GM18505 (cell line): Measurements from ENCODE around the gene FABP1.

Source experiments
- ATAC-seq: cut with Tn5 transposase; IDR thresholded peaks from one replicate; pipeline ENCODE4 v1.9.1; 2021; ENCODE audit not compliant: unreplicated experiment
- POLR2A ChIP-seq: IDR thresholded peaks from 4 replicates; pipeline ENCODE4 v1.6.1; 2011; ENCODE audit warnings: borderline replicate concordance; ENCODE audit not compliant: insufficient read depth, insufficient read length; ENCODE audit errors: extremely low read depth

The FABP1 gene

GRCh38 chr2:88116669-88117432 lies 11.0 kb downstream of the FABP1 start:
- ATAC-seq: no peak
- TF ChIP-seq POLR2A: no peak

DNA sequence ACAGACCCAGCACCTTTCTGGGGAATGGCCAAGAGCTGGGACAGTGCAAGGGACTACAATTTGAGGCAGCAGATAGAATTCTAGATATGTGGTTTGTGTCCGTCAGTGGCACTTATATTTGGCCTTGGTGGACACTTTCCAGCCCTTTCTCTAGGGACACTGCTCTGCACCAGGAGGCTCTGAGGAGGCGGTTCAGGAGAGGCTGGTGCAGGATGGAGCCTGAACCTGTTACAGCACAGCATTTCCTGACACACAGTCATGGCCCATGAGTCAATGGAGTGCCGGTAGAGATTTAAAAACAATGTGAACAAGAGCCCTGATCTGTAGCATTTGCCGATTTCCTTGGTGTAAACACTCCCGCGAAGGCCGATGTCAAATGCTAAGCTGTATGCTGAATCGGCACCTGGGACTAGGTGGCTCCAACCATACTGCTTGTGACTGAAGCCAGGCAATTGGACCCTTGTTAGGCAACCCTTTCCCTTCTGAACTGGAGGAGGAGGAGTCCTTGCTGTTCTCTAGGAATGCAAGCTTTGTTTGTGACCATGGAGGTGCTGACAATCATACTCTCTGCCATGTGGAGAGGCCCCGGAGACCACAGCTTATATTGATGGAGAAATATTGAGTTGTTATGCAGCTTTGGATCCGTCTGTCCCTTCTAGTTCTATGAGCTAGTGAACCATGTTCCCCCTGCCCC lies 11.9 kb downstream of the FABP1 start:
- no peak for ATAC-seq
- no peak for TF ChIP-seq POLR2A

GRCh38 chr2:88114889-88115288 lies 13.0 kb downstream of the FABP1 start:
- ATAC-seq: no peak
- TF ChIP-seq POLR2A: no peak

- no peak for ATAC-seq
- TF ChIP-seq POLR2A: no peak
These were observed 14.8 kb downstream of the FABP1 start for GRCh38 chr2:88113069-88113468.

- no peak for ATAC-seq
- no peak for TF ChIP-seq POLR2A
These were observed 17.0 kb downstream of the FABP1 start for GRCh38 chr2:88110830-88111229.

DNA sequence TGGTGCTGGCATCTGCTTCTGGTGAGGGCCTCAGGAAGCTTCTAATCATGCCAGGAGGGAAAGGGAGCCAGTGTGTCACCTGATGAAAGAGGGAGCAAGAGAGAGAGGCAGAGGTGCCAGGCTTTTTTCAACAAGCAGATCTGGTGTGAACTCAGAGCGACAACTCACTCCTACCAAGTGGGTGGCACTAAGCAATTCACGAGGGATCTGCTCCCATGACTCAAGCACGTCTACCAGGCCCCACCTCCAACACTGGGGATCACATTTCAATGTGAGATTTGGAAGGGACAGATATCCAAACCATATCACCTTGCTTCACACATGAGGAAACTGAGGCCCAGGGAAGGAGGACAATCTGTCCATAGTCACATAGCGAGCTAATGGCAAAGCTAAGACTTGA lies 19.1 kb downstream of the FABP1 start:
- no peak for ATAC-seq
- no peak for TF ChIP-seq POLR2A

DNA sequence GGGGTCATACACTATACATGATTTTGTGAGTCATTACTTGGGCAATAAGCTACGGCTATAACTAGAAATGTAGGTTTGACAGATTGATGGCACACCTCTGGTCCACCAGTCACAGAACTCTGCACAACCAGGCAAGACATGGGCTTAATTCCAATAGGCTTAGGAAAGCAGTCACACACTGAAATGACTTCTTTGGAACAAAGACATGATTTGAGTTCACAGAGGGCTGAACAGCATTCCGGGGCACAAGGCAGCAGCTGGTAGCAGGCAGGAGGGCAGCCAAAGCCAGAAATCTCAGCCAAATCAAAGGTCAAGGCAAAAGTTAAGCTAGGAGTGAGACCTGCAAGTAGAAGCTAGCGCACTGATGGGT lies 27.4 kb downstream of the FABP1 start:
- ATAC-seq: no peak
- no peak for TF ChIP-seq POLR2A

- TF ChIP-seq POLR2A: no peak
- no peak for ATAC-seq
These were observed 27.9 kb downstream of the FABP1 start for GRCh38 chr2:88099798-88100488.

DNA sequence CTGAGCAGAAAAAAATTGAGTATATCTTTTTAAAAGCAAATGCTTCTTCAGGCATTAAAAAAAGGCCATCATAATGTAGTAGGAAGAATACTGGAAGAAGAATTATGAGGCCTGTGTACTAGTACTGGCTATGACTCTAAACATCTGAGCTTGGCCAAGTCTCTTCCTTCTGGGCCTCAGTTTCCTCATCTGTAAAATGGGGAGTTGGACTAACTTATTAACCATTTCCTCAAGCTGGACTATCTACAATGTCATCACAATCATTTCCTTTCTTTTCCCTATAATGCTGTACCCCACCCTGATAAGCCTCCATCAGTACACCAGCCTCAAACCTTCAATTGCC lies 29.3 kb downstream of the FABP1 start:
- no peak for ATAC-seq

GRCh38 chr2:88097891-88098557 lies 29.8 kb downstream of the FABP1 start:
- no peak for ATAC-seq
- no peak for TF ChIP-seq POLR2A

More for the DNA sequence above, 29.3 kb downstream of the FABP1 start:
- no peak for TF ChIP-seq POLR2A

DNA sequence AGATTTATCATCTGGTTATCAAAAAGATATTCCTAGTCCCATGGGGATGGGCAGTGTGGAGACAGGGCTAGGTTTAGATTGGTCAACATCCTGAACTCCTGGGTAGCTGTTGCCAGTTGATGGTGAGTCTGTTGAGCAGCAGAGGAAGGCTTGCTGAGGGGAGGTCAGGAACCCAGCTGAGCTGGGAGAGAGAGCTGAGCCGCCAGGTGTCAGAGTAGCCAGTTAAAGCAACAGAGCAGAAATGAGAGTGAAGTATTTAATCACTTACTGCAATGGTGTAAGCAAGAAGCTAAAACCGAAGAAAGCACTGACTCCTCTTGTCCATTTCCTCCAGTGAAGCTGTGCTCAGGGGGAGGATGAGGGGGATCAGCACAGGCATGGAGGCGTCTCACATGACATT lies 30.7 kb downstream of the FABP1 start:
- no peak for TF ChIP-seq POLR2A

DNA sequence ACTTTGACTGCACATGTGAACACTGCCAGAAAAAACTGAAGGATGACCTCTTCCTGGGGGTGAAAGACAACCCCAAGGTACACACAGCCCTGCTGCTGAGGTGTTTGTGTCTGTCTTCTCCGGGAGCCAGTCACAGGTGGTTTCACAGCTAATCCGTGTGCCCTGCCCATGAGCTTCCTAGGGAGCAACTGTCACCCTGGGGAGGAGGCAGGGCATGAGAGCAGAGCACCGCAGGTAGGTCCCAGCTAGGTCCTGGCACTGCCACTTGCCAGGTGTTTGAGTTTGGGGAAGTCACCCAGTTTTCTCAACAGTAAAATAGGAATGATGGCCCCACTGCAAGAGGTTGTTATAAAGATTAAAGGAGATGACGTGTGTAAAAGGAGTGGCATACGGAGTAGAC lies 31.2 kb downstream of the FABP1 start:
- no peak for TF ChIP-seq POLR2A
- no peak for ATAC-seq

More for the DNA sequence above, 30.7 kb downstream of the FABP1 start:
- no peak for ATAC-seq

- TF ChIP-seq POLR2A: no peak
- no peak for ATAC-seq
These were observed 32.8 kb downstream of the FABP1 start for GRCh38 chr2:88095022-88095421.
